ENCODE measurements around the gene FBXO42. TPM values are rescaled to one million over a fixed set of nuclear protein-coding genes. Genes with fewer than 3 reads are reported as not detected.

FBXO42 gene
- polyA plus RNA-seq, 2 of the 4 experiments (the other 2 are of a cell fraction), result 4.7 to 12.4 TPM

DNA sequence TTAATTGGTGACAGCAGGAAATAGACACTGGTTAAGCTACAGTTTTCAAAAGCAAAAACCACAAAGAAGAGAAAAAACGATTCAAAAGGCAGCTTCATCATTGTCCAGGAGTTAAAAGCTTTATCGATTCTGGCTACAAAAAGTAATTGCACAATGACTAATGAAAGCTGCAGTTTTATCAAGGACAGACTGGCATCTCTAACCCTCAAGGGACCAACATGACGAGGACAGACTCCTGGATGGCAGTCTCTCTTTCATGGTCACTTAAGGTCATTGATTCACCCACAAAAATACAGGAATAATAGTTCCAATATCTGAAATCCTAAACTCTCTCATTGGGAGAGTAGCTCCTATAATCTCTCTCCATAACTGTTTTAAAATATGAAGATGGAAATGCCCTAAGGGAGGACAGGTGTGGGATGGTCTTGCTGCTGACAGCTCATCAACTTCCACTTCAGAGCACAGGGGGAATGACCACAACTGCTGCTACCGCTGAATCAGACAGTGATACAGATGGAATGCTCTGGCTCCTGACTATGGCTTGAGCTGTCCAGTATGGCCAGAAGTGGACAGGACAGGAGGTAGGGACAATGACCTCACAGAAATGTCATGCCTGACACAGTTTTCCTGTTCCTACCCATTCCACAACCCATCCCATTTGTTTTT lies 97.9 kb downstream of the FBXO42 start (continued):
- TF ChIP-seq RARB (CRISPR knock-in tag; IDR thresholded peaks at IDR 0.05) (no peak), POLR2AphosphoS2 (conservative IDR thresholded peaks at IDR 0.05; ENCODE audit: low read length) (no peak)

DNA sequence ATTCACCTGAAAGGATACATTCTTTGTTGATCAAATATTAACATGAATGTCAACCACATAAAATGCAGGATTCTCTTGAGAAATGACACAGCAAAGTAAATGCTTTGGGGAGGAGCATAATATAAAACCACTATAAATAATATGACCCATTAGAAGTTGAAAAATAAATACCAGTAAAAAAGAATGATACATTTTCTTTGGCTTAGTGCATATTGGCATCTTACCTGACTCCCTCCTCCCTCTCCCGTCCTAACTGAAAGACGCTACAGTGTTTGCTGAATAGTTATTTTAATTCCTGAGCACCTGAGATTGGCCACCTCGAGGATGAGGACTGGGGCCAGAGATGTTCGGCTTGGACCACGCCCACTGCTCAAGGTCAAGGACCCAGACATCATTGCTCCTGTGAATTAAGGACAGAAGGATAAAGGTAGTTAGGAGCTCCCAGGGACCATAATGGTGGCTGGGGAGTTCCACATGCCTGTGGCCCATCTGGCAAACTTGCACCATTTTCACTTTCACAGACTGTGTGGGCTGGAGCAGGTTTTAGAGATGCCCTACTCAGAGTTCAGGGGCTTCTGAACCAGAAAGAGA lies 98.9 kb downstream of the FBXO42 start:
- DNase-seq (ENCODE audit: low read depth in 1 of 2, low spot score in 1 of 2), result no peak
- POLR2A ChIA-PET, result no interaction called here
- H3K4me1 ChIP-seq, result peaks cover 28% of the 10 kb centered on the region; the same call in 2 of the 3 replicates
- no peak overlapping the region for H3K4me3 ChIP-seq
- no peak for ATAC-seq
- TF ChIP-seq, protein P1, sequence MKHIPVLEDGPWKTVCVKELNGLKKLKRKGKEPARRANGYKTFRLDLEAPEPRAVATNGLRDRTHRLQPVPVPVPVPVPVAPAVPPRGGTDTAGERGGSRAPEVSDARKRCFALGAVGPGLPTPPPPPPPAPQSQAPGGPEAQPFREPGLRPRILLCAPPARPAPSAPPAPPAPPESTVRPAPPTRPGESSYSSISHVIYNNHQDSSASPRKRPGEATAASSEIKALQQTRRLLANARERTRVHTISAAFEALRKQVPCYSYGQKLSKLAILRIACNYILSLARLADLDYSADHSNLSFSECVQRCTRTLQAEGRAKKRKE (CRISPR knock-in tag; IDR thresholded peaks at IDR 0.05; ENCODE audit: low read depth), result no peak
- TF ChIP-seq, protein P2, sequence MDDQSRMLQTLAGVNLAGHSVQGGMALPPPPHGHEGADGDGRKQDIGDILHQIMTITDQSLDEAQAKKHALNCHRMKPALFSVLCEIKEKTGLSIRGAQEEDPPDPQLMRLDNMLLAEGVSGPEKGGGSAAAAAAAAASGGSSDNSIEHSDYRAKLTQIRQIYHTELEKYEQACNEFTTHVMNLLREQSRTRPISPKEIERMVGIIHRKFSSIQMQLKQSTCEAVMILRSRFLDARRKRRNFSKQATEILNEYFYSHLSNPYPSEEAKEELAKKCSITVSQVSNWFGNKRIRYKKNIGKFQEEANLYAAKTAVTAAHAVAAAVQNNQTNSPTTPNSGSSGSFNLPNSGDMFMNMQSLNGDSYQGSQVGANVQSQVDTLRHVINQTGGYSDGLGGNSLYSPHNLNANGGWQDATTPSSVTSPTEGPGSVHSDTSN (IDR thresholded peaks at IDR 0.05), result no peak
- TF ChIP-seq HEYL (CRISPR knock-in tag; IDR thresholded peaks at IDR 0.05) (no peak), GATA3 (IDR thresholded peaks at IDR 0.05; ENCODE audit: borderline replicate concordance) (no peak)
- H3K4me2 ChIP-seq, result no peak overlapping the region
- no peak overlapping the region for H3K27ac ChIP-seq
- FAIRE-seq, result no peak
- 75% methylated on average over 5 of the region's 5 CpGs for WGBS (ENCODE audit: missing lambda C conversion rate)
- CTCF ChIA-PET, result interaction anchor here (1.0 to 1.6 kb wide), 2 partner anchors 9 to 32 kb away, joined by 3 to 11 read pairs; no protein-coding TSS in a partner anchor
- H3K9me3 ChIP-seq, result no peaks in the 10 kb centered on the region

DNA sequence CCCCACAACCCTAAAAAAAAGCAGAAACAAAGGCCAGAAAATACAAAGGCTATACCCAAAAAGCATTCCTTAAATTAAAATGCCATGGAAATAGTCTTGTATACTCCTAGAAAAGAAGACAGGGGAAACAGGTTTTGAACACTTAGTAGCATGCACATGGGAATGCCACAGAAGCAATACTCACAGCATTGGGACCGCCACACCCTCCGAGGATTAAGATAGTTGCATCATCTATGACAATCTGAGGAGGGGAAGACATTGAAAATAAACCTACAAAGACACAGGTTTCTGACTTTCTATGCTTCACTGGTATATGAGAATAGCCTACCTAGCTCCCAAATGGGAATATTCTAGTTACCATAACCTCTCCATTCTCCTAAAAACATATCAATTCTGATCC lies 99.4 kb downstream of the FBXO42 start:
- ATAC-seq, result no peak
- no peaks in the 10 kb centered on the region for H3K9me3 ChIP-seq
- H3K27ac ChIP-seq, result no peak overlapping the region
- whole genome bisulfite sequencing (ENCODE audit: missing lambda C conversion rate), result 70% methylated on average over 2 of the region's 2 CpGs
- no peak for DNase-seq (ENCODE audit: low read depth in 1 of 2, low spot score in 1 of 2)
- no peak overlapping the region for H3K4me3 ChIP-seq
- CTCF ChIA-PET, result no interaction called here
- TF ChIP-seq NR3C1 (IDR thresholded peaks at IDR 0.05), result no peak
- TF ChIP-seq FOSL2 (IDR thresholded peaks at IDR 0.05), result no peak
- no peak for TF ChIP-seq FOSL2 (CRISPR knock-in tag; IDR thresholded peaks at IDR 0.05)
- TF ChIP-seq RARB (CRISPR knock-in tag; IDR thresholded peaks at IDR 0.05), result no peak
- no peak for TF ChIP-seq HOXB13 (CRISPR knock-in tag; IDR thresholded peaks at IDR 0.05; ENCODE audit: low read depth)
- no peak for TF ChIP-seq HOXA7 (CRISPR knock-in tag; IDR thresholded peaks at IDR 0.05)
- POLR2A ChIA-PET, result no interaction called here
- FAIRE-seq, result no peak
- H3K4me2 ChIP-seq, result no peak overlapping the region
- H3K4me1 ChIP-seq, result peaks cover 33% of the 10 kb centered on the region; the same call in 2 of the 3 replicates

DNA sequence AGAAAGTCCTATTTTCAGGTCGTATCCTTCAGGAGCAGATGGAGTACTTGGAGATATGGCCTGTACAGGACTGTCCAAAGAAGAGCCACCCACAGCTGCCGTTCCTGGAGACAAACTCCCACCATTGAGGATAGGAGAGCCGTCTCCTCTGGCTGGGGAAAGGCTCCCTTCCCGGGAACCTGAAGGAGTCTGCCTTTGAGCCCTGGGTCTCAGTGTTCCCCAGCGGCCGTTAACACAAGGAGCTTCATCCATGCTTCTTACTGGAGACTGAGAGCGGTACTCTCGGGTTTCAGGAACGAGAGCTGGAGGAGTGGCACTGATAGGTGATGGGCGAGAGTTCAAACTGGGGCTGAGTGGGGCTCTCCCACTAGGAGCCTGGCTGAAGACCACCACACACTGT lies 100.9 kb downstream of the FBXO42 start:
- Histone ChIP-seq H3K27ac (no peak overlapping the region), H3K4me3 (no peak overlapping the region), H3K4me1 (peaks cover 34% of the 10 kb centered on the region; the same call in 2 of the 3 replicates), H3K9me3 (no peaks in the 10 kb centered on the region), H3K4me2 (no peak overlapping the region)
- 93% methylated on average over 10 of the region's 10 CpGs for WGBS (ENCODE audit: missing lambda C conversion rate)
- ATAC-seq (no peak), DNase-seq (ENCODE audit: low read depth in 1 of 2, low spot score in 1 of 2) (no peak), FAIRE-seq (no peak)
- ChIA-PET CTCF (interaction anchor here (1.1 kb wide), 1 partner anchor 100 kb away, joined by 3 read pairs; the partner anchor contains the start of gene FBXO42), POLR2A (interaction anchor here (0.6 kb wide), 1 partner anchor 89 kb away, joined by 3 read pairs; no protein-coding TSS in a partner anchor)
- no peak for TF ChIP-seq CEBPB (IDR thresholded peaks at IDR 0.05)
- TF ChIP-seq, protein P3, sequence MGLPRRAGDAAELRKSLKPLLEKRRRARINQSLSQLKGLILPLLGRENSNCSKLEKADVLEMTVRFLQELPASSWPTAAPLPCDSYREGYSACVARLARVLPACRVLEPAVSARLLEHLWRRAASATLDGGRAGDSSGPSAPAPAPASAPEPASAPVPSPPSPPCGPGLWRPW (IDR thresholded peaks at IDR 0.05), result no peak
- no peak for TF ChIP-seq ZC3H11A (IDR thresholded peaks at IDR 0.05)
- TF ChIP-seq HEYL (CRISPR knock-in tag; IDR thresholded peaks at IDR 0.05), result no peak
- no peak for TF ChIP-seq FOSB (CRISPR knock-in tag; IDR thresholded peaks at IDR 0.05)
- TF ChIP-seq FOXS1 (CRISPR knock-in tag; IDR thresholded peaks at IDR 0.05), result no peak
- TF ChIP-seq POLR2AphosphoS2 (conservative IDR thresholded peaks at IDR 0.05; ENCODE audit: low read length), result no peak
- TF ChIP-seq RCOR1 (IDR thresholded peaks at IDR 0.05; ENCODE audit: low read depth, low read length), result no peak
- no peak for TF ChIP-seq JUN (IDR thresholded peaks at IDR 0.05)
- no peak for TF ChIP-seq HOXB13 (CRISPR knock-in tag; IDR thresholded peaks at IDR 0.05; ENCODE audit: low read depth)
- TF ChIP-seq FOSL2 (IDR thresholded peaks at IDR 0.05), result no peak
- TF ChIP-seq FOSL2 (CRISPR knock-in tag; IDR thresholded peaks at IDR 0.05), result no peak
- TF ChIP-seq BHLHE40 (IDR thresholded peaks at IDR 0.05; ENCODE audit: low read depth, low read length), result no peak
- TF ChIP-seq, protein P4, sequence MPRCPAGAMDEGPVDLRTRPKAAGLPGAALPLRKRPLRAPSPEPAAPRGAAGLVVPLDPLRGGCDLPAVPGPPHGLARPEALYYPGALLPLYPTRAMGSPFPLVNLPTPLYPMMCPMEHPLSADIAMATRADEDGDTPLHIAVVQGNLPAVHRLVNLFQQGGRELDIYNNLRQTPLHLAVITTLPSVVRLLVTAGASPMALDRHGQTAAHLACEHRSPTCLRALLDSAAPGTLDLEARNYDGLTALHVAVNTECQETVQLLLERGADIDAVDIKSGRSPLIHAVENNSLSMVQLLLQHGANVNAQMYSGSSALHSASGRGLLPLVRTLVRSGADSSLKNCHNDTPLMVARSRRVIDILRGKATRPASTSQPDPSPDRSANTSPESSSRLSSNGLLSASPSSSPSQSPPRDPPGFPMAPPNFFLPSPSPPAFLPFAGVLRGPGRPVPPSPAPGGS (IDR thresholded peaks at IDR 0.05), result no peak
- TF ChIP-seq HDAC2 (IDR thresholded peaks at IDR 0.05), result no peak
